Astrocyte of the spinal cord (primary cell): Measurements from ENCODE around the gene TXNDC5.

Experiments used
- DNase-seq: peaks from one replicate; pipeline ENCODE4 v3.0.0; 2011; ENCODE audit warnings: low read depth, low spot score
- H3K4me3 ChIP-seq: 2 replicates; pipeline ENCODE4 v1.5.1; 2011; ENCODE audit warnings: low read depth, mild to moderate bottlenecking, low read length, moderate library complexity
- in situ Hi-C: cut with HindIII; loops from 2 replicates; pipeline ENCODE4 v1.10.0; 2017; ENCODE audit warnings: low sequenced_read_pairs
- TF ChIP-seq, protein P1 (sequence below): IDR thresholded peaks from 2 replicates; pipeline ENCODE4 v1.5.1; 2012; ENCODE audit warnings: low read depth, mild to moderate bottlenecking, low read length, inconsistent platforms

The TXNDC5 gene

DNA sequence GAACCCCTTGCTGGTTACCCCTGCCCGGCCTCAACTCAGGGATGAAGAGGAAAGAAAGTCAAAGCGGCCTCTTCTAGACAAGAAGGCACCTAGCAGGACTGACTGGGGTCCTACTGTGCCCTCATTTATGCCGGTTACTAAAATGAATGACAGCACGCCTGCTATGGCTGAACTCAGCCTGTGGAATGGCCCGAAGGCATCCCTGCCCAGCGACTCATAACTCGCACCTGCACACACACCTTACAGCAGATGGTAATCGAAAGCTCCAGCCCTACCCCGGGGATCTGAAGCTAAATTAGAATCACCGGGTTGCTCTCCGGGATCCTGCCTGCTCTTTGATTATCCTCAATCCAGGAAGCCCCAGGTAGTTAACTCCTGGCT is 747 bp upstream of the TXNDC5 start:
- in situ Hi-C loops: no loop called here
- TF ChIP-seq, protein P1, sequence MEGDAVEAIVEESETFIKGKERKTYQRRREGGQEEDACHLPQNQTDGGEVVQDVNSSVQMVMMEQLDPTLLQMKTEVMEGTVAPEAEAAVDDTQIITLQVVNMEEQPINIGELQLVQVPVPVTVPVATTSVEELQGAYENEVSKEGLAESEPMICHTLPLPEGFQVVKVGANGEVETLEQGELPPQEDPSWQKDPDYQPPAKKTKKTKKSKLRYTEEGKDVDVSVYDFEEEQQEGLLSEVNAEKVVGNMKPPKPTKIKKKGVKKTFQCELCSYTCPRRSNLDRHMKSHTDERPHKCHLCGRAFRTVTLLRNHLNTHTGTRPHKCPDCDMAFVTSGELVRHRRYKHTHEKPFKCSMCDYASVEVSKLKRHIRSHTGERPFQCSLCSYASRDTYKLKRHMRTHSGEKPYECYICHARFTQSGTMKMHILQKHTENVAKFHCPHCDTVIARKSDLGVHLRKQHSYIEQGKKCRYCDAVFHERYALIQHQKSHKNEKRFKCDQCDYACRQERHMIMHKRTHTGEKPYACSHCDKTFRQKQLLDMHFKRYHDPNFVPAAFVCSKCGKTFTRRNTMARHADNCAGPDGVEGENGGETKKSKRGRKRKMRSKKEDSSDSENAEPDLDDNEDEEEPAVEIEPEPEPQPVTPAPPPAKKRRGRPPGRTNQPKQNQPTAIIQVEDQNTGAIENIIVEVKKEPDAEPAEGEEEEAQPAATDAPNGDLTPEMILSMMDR: no peak
- H3K4me3 ChIP-seq: no peak overlapping the region
- DNase-seq: no peak

DNA sequence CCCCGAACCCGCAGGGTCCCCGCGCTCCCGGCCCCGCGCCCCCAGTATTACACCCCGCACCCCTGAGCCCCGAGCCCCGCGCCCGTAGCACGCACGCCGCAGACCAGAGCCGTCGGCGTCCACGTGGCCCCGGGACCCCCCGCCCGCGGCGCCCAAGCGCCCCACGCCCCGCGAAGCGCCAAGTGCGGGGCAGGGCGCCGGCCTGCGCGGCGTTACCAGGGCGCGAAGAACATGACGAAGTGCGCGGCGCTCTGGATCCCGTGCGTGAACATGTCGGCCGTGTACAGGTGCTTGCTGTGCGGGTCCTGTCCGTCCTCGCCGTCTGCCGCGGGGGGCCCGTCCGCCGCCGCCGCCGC is 312 bp downstream of the TXNDC5 start:
- peak; percentile 12 for DNase-seq
- in situ Hi-C loops: no loop called here
- TF ChIP-seq, protein P1: no peak
- H3K4me3 ChIP-seq: peak overlapping the region; percentile 62

DNA sequence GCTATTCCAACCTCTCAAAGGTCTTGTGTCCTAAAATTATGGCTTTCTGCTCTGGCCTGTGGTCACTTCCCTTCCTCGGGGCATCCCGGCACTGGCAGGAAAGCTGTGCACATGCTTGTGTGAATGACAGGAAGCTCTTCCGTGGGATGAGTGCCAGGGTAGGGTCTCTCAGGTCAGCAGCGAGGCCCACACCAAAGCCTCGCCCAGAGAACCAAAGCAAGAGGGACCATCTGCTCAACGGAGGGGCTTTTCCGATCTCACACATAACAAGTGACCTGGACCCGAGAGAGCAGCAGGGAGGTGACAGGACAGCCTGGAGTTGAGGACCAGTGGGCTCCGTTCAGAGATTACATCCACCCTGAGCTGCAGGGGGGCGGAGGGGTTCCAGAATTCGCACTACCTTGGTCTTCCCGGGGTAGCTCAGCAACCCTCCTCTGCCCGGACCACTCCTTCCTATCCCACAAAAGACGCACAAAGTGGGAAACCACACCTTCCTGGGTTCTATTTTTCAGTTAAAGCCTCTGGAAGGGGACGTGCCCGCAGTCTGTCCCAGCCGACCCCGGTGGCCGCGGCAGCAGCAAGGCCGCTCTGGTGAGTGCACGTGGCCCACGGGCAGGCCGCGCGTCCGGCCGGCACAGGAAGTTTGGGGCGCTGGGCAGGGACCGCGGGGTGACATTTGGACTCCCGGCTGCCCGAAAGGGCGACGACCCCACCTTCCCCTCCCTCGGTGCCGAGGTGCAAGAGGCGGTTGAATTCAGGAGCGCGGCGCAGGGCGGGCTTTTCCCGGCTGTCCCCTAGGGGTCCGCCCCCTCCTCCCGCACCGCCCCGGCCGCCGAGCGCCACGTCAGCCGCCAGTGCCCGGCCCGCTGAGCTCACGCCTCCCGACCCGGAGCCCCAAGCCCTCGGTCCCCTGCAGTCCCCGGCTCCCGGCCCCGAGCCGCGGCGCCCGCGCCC is 988 bp downstream of the TXNDC5 start:
- peak; percentile 30 for DNase-seq
- H3K4me3 ChIP-seq: peak overlapping the region; percentile 62
- TF ChIP-seq, protein P1: no peak

GRCh38 chr6:7907159-7907558 is 3.4 kb downstream of the TXNDC5 start:
- in situ Hi-C loops: no loop called here
- TF ChIP-seq, protein P1: no peak
- DNase-seq: no peak
- H3K4me3 ChIP-seq: no peak overlapping the region

More for the DNA sequence above, 988 bp downstream of the TXNDC5 start:
- in situ Hi-C loops: no loop called here

GRCh38 chr6:7906741-7907140 is 3.8 kb downstream of the TXNDC5 start:
- DNase-seq: no peak
- no peak overlapping the region for H3K4me3 ChIP-seq
- TF ChIP-seq, protein P1: no peak
- in situ Hi-C loops: no loop called here

GRCh38 chr6:7905416-7905815 is 5.2 kb downstream of the TXNDC5 start:
- no peak for DNase-seq
- in situ Hi-C loops: no loop called here
- TF ChIP-seq, protein P1: no peak
- no peak overlapping the region for H3K4me3 ChIP-seq
